ENCODE data around the gene NIPAL1. TPM values are rescaled to one million over a fixed set of nuclear protein-coding genes. Genes with fewer than 3 reads are reported as not detected.

The NIPAL1 gene
- total RNA-seq, 1 donor from 2014 or later, result 4.3 TPM

- Histone ChIP-seq H3K36me3 (ENCODE audit: control insufficient read depth, insufficient read depth, low read length) (no peaks in the 10 kb centered on the region), H3K4me3 (ENCODE audit: low read depth, low read length) (no peak overlapping the region), H3K27me3 (ENCODE audit: control insufficient read depth, insufficient read depth, low read length) (no peaks in the 10 kb centered on the region)
- DNase-seq (ENCODE audit: low read depth), result no peak
- TF ChIP-seq, protein P1, sequence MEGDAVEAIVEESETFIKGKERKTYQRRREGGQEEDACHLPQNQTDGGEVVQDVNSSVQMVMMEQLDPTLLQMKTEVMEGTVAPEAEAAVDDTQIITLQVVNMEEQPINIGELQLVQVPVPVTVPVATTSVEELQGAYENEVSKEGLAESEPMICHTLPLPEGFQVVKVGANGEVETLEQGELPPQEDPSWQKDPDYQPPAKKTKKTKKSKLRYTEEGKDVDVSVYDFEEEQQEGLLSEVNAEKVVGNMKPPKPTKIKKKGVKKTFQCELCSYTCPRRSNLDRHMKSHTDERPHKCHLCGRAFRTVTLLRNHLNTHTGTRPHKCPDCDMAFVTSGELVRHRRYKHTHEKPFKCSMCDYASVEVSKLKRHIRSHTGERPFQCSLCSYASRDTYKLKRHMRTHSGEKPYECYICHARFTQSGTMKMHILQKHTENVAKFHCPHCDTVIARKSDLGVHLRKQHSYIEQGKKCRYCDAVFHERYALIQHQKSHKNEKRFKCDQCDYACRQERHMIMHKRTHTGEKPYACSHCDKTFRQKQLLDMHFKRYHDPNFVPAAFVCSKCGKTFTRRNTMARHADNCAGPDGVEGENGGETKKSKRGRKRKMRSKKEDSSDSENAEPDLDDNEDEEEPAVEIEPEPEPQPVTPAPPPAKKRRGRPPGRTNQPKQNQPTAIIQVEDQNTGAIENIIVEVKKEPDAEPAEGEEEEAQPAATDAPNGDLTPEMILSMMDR (IDR thresholded peaks at IDR 0.05; ENCODE audit: insufficient read depth, low read length, poor library complexity, severe bottlenecking), result no peak
Measured at GRCh38 chr4:48085821-48086589, 69.4 kb downstream of the NIPAL1 start.

Other genes starting within 250 kb of the NIPAL1 start
- gene CORIN, start 178.7 kb upstream of the NIPAL1 start, total RNA-seq, result 0.07 TPM in 1 of 2 replicates, not detected in the other
- 10.7 and 11.7 TPM in 2 replicates for gene NFXL1, start 102.2 kb upstream of the NIPAL1 start, total RNA-seq
- 0.04 TPM in 1 of 2 replicates, not detected in the other for gene CNGA1, start 91 bp upstream of the NIPAL1 start, total RNA-seq
- 0.48 and 0.67 TPM in 2 replicates for gene TXK, start 117.5 kb downstream of the NIPAL1 start, total RNA-seq

Measured in kidney epithelial cell (primary cell).